Left renal pelvis (tissue), 4 donors: ENCODE measurements around the gene SLC26A1. TPM values are rescaled to one million over a fixed set of nuclear protein-coding genes. Genes with fewer than 3 reads are reported as not detected.

Source experiments
- DNase-seq, 4 donors: peaks; one replicate each; pipeline ENCODE4 v3.0.0-alpha.2; 2013; ENCODE audit warnings: low read depth in 4 of 4, low spot score in 3 of 4
- polyA plus RNA-seq, 4 donors: library from polyadenylated mRNA; unstranded; fragments of 120-200 nt; gene quantifications; one replicate each; pipeline ENCODE4 v1.2.1, GENCODE V29; 2013; ENCODE audit not compliant: insufficient read length in 4 of 4

The SLC26A1 gene, protein sequence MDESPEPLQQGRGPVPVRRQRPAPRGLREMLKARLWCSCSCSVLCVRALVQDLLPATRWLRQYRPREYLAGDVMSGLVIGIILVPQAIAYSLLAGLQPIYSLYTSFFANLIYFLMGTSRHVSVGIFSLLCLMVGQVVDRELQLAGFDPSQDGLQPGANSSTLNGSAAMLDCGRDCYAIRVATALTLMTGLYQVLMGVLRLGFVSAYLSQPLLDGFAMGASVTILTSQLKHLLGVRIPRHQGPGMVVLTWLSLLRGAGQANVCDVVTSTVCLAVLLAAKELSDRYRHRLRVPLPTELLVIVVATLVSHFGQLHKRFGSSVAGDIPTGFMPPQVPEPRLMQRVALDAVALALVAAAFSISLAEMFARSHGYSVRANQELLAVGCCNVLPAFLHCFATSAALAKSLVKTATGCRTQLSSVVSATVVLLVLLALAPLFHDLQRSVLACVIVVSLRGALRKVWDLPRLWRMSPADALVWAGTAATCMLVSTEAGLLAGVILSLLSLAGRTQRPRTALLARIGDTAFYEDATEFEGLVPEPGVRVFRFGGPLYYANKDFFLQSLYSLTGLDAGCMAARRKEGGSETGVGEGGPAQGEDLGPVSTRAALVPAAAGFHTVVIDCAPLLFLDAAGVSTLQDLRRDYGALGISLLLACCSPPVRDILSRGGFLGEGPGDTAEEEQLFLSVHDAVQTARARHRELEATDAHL
- 10 to 100 TPM in 1 of 4 donors, 1 to 10 TPM in 3; 2.0 to 14.9 (median 7.6) TPM for polyA plus RNA-seq

DNA sequence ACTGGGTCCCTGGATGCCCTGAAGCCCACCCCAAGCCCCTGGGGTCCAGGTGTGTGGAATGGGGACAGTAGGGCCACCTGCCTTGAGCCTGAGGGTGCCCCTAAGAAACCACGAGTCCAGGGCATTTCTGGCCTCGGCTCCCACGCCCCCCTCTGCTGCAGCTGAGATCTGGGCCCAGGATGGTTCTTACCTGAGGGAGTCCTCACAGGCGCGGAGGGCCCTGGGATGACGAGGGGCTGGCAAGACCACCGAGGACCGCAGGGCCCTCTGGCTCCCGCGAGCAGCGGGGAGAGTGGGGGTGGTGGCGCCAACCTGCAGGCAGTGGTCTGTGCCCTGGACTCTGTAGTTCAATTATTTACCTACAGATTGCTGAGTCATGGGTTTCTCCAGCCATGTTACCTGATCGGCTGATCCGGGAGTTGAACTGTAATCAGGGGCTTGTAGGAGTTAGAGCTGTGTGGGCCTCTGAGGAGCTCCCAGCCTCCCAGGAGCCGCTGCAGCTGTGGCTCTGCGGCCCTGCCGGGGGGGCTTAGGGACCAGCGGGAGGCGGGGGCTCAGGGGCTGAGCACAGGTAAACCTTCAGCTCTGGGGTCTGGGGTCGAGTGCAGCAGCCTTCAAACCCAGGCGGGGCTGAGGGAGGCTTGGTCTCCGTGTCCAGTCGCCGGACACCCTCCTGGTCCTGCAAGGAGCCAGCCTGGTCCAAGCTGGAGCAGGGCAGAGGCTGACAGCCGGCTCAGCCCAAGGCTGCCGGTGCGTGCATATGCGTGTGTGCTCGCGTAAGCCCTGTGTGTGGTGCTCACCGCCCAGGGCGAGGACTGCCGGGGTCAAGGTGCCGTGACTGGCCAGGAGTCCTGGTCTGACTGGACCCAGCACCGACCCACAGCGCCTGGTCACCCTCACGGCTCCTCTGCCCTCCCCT is at the start of gene SLC26A1:
TSS of gene SLC26A1 (minus strand) at position 294 of the 919 bp plus-strand sequence. CDS start 1,701 bp downstream, outside the sequence.
- no peak for DNase-seq

DNA sequence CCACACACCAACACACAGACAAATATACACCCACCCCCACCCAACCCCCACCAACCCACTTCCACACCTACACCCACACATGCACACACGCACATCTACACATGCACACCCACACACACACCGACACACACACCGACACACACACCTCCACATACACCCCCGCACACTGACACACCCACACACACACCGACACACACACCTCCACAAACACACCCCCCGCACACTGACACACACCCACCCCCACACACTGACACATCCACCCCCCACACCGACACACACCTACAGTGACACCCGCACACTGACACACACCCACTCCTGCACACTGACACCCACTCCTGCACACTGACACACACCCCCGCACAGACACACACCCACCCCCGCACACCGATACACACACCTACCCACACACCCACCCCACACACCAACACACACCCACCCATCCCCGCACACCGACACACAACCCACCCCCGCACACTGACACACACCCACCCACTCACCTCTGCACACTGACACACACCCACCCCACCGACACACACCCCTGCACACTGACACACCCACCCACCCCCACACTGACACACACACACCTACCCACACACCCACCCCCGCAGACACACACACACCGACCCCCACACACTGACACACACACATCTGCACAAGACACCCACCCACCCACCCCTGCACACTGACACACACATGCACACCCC is 49.3 kb upstream of the SLC26A1 start:
- DNase-seq = no peak

- no peak for DNase-seq
Observed at GRCh38 chr4:1041936-1042330, 48.7 kb upstream of the SLC26A1 start.

- DNase-seq = no peak
Observed at GRCh38 chr4:1041147-1041935, 48.1 kb upstream of the SLC26A1 start.

- no peak for DNase-seq
Observed at GRCh38 chr4:1040344-1041146, 47.3 kb upstream of the SLC26A1 start.

GRCh38 chr4:1039493-1040343 is 46.5 kb upstream of the SLC26A1 start:
- DNase-seq = no peak

DNA sequence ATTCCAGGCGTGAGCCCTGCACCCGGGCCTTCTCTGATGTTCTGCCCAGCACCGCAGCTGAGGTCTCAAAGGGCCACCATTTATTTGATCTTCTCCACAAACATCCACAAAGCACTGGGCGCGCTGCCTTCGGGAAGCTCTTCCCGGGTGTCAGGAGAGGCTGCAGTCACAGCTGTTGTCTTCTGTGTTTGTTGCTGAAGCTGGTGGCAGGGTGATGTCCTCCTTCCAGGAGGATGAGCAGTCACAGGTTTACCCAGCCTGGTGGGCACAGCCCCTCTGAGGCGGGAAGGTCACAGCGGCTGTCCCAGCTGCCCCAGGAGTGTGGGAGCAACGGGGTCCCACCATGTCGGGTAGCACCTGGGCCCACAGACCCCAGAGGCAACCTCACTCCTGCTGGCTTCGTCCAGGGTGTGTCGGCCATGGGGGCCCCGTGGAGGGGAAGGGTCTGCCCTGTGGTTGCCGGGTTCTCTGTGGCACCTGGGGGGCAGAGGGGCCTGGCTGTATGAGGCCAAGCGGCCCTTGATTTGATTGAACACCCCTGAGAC is 45.8 kb upstream of the SLC26A1 start:
- DNase-seq = no peak

GRCh38 chr4:1036976-1037810 is 44.0 kb upstream of the SLC26A1 start:
- no peak for DNase-seq

- DNase-seq = no peak
Observed at GRCh38 chr4:1036095-1036494, 42.9 kb upstream of the SLC26A1 start.

- DNase-seq = no peak
Observed at GRCh38 chr4:1035510-1035909, 42.3 kb upstream of the SLC26A1 start.

- no peak for DNase-seq
Observed at GRCh38 chr4:1033840-1034551, 40.8 kb upstream of the SLC26A1 start.

GRCh38 chr4:1032861-1033260 is 39.7 kb upstream of the SLC26A1 start:
- no peak for DNase-seq

- no peak for DNase-seq
Observed at GRCh38 chr4:1031956-1032795, 39.0 kb upstream of the SLC26A1 start.

DNA sequence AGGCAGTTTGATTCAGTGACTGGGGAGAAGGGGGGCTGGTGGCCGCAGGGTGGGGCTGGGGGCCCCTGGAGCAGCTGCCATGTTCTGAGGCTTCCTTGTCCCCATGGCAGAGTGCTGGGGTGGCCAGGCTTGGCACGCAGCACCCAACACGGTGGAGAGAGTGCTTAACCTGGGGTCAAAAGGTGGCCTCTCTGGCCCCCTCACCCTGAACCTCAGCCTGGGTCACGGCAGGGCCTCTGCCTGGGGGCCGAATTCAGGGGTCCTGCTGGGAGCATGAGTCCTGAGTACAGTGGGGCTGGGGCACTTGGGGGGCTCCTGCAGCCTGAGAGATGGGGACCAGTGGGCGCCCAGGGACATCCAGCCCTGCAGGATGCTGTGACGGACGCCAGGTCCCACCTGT is 38.1 kb upstream of the SLC26A1 start:
- DNase-seq = no peak

- DNase-seq = no peak
Observed at GRCh38 chr4:1030559-1030958, 37.4 kb upstream of the SLC26A1 start.
